GM21723 (cell line): ENCODE results near the gene GRIN2A.

ENCODE experiments used
- ATAC-seq: cut with Tn5 transposase; IDR thresholded peaks from one replicate; pipeline ENCODE4 v1.9.1; 2021; ENCODE audit warnings: mild to moderate bottlenecking, moderate library complexity; ENCODE audit not compliant: unreplicated experiment

Gene GRIN2A

DNA sequence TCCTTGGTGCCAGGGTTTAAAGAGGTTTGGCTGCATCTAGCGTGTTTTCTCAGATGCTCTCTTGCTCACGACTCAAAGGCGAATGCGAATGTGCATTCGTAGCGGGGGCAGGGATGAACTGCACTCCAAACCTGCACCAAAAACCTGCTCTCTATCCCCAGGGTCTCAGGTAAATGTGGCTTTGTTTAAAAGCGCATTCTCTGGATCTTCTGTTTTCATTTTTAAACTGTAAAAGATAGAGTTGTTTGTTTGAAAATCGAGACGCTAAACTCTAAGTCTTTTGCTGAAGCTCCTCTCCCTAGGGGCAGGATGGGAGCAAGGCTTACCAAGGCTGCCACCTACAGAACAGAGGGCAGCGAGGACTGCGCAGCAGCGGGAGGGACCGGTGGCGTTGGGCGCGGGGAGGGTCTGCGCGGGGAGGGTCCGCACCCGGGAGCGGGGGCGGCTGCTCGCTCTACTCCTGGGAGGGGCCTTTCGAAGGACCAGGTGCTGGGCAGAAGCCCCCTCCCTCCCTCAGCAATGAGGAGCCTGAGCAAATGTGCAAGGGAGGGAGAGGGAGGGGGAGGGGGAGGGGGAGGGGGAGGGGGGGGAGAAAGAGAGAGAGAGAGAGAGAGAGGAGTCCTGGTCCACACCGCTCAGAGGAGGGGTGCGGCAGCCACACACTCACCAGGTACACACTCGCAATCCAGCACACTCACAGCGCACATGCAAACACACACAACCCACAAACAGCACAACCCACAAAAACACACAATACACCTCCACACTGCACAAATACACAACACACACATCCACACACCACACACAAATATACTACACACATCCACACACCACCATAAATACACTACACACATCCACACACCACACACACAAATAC, 142.8 kb downstream of the GRIN2A start:
- no peak for ATAC-seq

DNA sequence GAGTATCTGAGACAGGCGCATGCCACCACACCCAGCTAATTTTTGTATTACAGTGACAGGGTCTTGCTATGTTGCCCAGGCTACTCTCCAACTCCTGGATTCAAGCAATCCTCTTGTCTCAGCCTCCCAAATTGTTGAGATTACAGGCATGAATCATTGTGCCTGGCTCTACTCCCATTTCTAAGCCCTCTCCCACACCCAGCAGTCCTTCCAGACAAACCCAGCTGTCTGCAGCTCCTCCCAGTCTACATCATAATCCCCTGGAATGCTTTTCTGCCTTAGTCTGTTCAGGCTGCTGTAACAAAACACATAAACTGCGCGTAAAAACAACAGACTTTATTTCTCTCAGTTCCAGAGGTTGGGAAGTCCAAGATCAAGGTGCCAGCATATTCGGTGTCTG, 144.5 kb downstream of the GRIN2A start:
- no peak for ATAC-seq

DNA sequence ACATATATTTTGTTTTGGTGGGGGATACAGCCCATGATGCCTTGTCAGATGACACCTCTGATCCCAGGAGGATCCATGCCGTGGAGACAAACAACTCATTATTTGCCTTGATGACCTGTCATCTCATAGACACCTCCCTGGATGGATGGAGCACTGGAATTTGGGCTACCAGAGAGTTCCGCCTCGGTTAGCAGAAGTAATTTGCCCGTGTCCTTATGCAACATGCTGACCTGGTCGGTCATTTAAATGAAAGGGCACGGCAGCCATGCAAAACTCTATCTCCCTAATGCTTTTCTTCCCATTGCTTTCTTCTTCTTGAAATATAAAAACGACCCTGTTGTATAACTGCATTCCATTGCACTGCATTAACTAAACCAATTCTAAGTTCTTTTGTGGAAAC, 145.3 kb downstream of the GRIN2A start:
- ATAC-seq: no peak

DNA sequence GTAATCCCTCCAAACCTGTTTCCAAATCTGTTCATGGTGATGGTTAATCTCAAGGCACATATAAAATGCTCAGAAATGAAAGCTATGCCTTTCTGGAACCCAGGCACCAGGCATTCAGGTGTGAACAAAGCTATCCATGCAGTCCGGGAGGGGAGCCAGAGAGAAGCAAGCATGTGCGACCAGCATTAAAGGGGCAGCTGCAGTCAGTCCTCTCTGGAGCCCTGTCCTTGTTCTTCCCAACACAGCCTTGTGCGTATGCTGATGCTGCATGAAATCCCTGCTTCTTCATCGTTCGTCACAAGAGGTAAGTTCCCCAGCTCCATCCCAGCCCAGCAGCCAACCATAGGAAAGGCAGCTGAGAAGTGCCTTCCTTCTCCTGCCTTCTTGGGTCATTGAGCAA, 148.7 kb downstream of the GRIN2A start:
- no peak for ATAC-seq

DNA sequence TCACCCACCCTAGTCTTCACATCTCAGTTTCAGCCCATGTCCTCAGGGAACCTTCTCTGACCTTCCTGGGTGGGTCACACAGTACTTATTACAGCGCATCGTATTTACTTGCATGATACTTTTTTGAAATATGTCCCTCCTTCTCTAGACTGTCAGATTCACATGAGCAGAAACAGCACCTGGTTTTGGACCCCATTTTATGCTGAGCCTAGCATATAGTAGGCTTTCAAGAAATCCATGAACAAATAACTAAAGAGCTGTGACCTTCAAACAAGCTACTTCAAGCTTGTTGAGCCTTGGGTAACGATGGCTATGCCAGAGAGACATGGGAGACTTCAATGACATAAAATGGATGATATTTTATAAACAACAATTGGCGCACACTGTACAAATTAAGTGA, 150.3 kb downstream of the GRIN2A start:
- ATAC-seq: no peak

DNA sequence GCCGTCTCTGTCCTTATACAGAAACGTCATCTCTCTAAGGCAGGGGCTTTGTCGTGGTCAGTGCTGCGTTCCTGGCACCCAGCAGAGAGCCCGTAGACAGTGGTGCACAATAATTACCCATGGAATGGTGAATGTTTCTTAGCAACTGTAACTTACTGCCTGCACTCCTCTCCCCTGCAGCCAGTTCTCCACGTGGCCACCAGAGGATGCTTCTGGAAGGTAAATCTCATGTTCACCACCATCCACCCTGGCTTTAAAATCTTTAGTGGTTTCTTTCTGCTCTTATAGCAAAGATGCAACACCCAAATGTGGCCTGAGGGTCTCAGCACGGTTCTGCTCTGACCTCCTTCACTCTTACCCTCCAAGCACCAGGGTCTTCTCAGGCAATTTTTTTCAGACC, 150.8 kb downstream of the GRIN2A start:
- ATAC-seq: no peak

DNA sequence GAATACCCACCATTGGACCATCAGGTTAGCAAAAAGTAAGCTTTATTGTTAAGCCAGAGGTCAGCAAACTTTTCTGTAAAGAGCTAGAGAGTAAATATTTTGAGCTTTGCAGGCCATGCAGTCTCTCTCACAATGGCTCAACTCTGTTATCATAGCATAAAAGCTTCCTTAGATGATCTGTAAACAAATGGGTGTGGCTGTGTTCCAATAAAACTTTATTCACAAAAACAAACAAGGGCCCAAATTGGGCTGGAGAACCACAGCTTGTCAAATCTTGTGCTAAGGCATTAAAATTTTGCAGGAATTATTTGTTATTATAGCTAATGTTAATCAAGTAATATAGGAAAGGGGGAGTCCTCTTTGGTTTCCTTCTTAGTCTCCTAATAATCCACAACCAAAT, 153.6 kb downstream of the GRIN2A start:
- no peak for ATAC-seq

DNA sequence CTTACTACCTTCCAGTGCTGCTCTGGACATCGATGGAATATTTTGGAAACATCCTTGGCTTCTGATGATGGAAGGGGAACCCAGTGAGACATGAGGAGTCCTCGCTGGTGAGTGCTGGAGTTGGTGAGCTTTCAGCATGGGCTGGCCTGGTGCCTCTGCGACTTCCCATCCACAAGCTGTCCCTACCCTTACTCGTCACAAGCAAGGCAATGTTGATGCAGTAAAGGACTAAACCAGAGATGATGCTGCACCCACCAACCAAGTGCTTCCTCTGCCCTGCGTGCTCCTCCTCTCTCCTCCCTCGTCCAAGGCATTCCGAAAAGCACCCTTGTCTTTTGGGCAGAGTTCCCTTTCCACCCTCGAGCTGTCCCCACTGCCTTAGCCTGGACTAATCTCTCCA, 154.7 kb downstream of the GRIN2A start:
- no peak for ATAC-seq

DNA sequence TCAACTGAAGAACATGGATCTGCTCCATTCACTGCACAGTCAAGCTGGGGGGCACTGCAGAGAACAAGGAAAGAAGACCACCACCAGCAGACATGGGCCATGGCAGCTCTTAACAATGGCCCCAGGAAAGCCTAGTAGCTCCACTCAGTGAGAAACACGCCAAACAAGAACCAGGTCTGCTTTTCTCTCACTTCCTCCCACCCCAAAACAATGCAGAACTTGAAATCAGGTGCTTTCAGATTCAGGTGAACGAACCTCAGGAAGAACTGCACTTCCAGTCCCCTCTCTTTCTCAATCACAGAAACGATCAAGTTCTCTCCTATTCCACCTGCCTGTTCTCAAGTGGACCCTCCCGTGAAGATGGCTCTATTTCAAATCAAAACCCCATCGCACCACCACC, 155.6 kb downstream of the GRIN2A start:
- ATAC-seq: no peak

DNA sequence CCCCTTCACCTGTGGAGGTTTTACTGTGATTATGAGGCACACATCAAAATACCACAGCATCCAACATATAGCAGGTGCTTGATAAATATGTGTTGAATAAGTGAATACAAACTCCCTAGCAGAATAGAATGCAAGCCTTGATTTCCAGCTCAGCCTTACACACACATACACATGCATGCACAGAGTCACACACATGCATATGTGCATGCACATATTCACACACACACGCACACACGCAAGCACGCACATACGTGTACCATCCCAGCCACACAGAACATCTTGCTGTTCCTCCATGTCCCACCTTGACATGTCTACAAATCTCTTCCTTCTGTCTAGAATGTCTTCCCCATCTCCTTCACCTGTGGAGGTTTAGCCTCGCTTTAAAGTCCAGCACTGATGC, 160.1 kb downstream of the GRIN2A start:
- no peak for ATAC-seq

DNA sequence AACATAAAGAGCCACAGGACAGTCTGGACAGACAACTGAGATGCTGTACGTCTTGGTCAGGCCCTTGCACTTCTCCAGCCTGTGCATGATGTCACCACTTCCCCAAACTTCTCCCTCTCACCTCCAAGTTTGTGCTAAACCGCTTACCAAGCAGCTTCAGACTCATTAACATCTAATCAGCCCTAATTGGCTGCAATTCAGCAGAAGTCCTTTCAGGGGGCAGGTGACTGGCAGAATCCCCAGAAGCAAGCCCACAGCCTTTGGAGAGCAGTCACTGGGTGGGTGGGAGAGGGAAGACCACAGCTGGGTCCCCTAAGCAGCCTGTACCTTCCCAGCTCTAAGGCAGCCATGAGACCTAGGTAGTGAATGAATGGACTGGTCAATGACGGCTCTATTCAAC, 161.4 kb downstream of the GRIN2A start:
- ATAC-seq: no peak

DNA sequence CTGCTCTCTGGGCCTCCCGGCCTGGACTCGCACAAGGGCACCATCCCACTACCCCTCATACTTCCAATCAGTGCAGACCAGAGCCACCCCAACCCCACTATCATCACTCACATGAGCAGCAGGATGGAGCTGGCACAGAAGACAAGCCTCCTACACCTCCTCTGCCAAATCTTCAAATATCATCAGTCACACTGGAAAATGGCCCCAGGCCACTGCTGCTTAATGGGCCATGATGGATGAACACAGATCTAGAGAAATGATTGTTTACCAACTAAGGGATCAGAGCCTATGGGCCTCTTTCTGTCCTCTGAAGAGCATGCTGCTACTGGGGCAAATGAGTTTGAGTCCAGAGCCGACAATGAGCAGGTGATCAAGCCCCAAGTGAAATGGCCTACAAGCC, 165.5 kb downstream of the GRIN2A start:
- no peak for ATAC-seq

DNA sequence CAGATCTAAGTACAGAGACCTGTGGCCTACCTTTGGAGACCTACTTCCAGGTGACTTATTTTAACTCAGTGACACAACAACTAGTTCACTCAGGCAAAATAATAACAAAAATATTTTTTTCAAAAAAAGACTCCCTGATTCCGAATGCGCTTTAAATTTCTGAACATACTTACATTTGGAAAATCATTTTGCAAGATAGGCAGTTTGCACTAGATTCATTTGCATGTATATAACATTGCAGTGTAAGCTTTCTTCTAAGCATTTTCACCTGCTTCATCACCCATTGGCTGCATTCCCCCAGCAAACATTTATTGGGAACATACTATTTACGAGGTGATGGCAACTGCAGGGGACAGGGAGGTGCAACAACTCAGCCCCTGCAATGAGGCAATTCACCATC, 166.8 kb downstream of the GRIN2A start:
- no peak for ATAC-seq

DNA sequence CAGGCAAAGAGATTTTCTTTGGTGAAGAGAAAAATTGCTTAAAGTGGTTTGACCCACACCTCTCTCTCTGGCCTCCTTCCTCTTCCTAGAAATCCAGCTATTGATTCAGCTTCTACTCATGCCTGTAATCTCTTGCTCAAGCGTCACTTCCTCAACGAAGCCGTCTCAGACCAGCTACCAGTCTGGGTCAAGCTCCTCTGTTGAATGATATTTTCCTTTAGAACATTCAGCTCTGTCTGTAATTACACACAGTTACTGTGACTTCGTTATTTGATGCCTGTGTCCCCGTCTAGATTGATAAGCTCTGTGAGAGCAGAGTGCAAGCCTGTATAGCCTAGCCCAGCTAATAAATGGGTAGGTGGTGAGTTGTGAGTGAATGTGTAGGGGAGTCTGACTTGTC, 168.5 kb downstream of the GRIN2A start:
- no peak for ATAC-seq

DNA sequence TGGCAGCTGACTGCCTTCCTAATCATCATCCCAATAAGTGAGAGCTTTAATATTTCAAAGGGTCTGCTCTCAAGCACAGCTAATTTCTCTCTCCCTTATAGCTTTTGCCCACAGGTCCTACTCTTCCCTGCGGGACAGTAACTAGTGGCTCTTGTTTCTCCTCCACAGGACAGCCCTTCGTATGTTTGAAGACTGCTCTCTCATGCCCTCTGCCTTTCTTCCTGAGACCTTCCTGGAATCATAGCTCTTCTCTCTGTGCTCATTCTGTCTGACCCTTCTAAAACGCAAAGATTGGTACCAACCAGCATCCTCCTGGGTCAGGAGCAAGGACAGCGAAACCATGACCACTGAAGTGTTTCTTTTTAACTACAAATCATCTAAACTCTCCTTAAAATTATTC, 168.9 kb downstream of the GRIN2A start:
- no peak for ATAC-seq

DNA sequence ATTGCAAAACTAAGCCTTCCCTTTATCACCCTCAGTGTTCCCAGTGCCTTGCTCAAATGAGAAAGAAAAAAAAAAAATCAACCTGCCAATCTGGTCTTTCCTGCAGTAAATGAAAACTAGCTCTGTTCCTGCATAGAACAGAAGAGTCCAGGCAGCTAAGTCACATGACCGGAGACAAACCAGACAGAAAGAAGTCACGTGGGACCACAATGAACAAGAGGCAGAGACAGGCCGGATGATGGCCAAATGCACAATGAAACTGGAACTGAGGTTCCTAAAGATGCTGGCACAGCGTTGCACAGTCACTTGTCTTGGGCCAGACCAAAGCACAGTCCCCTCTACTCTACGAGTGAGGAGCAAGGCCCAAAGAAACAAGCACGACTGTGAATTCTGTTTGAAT, 172.5 kb downstream of the GRIN2A start:
- ATAC-seq: no peak

DNA sequence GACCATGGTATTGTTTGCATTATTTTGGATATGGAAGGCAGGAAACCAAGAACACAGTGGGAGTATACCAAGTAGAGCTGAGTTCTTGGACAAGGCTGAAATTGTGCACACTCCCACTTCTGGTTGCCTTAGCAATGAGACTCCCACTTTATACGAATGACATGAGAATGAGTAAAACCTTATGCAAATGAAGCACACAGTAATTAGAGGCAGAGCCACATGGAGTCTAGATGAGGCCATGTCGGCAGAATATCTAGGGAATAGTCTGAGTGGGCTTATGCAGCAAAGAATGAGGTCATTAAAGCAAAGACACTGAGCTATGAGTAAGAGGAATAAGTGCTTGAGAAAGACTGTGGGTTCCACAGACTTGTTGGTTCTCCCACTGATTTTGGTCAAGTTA, 178.7 kb downstream of the GRIN2A start:
- ATAC-seq: no peak

DNA sequence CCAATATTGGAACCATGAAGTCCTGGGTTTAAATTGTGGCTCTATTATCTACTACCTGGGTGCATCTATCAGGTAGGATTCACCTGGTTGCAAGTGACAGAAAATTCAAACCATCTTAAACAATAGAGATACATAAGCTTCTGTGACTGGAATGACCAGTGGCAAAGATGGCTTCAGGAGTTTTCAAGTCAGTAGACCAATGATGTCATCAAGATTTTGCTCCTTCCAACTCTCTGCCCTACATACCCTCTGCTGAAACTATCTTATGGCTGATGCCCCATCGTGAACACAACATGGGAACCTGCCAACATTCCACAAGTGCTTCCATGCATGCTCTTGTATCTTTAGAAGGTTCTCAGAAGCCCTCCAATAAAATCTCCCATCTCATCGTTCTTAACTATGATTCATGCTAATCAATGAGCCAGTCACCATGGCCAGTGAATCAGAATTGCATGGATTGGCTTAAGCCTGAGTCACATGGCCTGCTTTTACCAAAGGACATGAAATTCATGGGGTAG, 180.9 kb downstream of the GRIN2A start:
- no peak for ATAC-seq

DNA sequence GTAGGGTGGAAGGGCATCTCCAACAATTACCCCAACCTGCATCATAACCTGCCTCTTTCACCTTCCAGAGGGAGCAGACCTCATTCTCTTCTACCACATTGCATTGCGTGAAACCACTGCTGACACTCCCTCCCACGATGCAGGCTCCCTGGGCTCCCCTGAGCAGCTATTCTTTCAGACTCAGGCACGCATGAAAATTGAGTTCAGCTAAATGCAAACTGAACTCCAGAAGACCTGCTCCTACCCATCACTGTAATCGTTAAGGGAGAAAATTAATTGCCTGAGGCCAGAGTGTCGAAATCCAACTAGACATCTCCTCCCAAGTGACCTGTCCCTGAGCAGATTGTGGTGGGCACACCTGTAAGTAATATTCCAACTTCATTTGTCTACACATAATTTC, 186.0 kb downstream of the GRIN2A start:
- ATAC-seq: no peak

DNA sequence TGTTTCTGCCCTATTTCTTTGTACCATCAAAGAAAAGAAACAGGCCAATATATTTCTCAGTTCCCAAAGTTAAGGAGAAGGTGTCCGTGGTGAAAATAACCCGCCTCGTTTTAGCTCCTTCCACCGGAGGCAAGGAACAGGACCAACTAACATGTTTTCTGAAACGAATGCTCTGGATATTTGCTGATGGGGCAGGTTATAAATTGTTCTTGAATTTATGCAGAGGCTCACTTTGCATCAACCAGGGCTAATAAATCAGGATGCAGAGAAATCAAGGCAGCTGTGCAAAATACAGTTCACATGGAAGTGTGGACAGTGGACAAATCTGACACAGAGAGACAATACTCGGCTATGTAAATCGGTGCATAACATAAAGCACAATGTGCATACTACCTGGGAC, 189.8 kb downstream of the GRIN2A start:
- no peak for ATAC-seq

DNA sequence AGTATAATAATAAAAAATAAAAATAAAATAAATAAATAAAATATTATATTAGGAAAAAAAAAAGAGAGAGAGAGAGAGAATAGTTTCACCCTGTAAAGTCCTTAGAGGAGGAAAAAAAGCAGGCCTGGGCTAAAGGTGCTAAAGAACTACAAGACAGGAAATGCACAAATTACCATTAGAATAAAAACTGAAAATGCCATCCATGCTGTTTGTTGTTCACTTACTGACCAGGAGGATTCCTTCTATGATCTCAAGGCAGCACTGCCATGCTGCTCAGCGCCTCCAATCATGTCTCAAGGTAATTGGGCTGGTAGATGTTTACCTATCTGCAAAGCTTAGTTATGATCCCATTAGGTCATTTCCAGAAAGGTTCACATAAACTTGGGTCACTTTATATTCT, 201.2 kb downstream of the GRIN2A start:
- no peak for ATAC-seq

DNA sequence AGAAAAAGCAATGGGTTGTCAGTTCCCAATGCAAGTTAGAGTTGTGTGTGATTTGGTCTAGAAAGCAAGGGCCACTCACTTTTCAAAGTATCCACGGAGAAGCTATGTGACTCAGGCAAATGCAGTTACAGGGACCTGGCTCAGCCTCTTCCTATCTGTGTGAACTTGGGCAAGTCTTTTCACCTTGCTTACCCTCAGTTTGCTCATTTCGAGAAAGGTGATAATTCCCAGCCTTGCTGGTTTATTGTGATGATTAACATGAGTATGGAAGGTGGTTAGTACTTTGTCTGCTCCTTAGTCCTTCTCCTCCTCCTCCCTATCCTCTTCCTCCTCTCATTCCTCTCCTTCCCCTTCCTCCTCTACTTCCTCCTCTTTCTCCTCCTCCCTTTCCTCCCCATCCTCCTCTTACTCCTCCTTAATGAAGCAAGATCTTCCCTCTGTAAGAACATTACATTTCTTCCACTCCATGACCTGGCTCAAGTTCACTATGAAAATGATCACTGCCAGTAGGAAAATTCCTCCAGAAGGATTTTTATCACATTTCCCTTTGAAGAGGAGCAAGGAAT, 204.0 kb downstream of the GRIN2A start:
- no peak for ATAC-seq
